Measurements from ENCODE around the gene ANGPTL8. TPM values are rescaled to one million over a fixed set of nuclear protein-coding genes. Genes with fewer than 3 reads are reported as not detected.

ANGPTL8 gene
- total and polyA plus RNA-seq, 2 of the 13 experiments (the other 11 are each of a cell fraction or from before 2014, with no cell fraction given): 27.3 to 243 TPM

GRCh38 chr19:11197291-11198174 is 41.9 kb upstream of the ANGPTL8 start, which contains the start of gene KANK2 (continued):
- no peak for TF ChIP-seq HIVEP1 (CRISPR knock-in tag; IDR thresholded peaks at IDR 0.05)
- TF ChIP-seq XRCC5 (optimal IDR thresholded peaks at IDR 0.05; ENCODE audit: low read length): peak; percentile 50
- no peak for TF ChIP-seq ZSCAN20 (CRISPR knock-in tag; IDR thresholded peaks at IDR 0.05; ENCODE audit: borderline replicate concordance)
- no peak for TF ChIP-seq SATB2 (CRISPR knock-in tag; IDR thresholded peaks at IDR 0.05)
- TF ChIP-seq AKNA (CRISPR knock-in tag; IDR thresholded peaks at IDR 0.05; ENCODE audit: borderline replicate concordance): no peak
- 0 out of 2 replicates have a peak, but pooled peaks have one; percentile 10 for TF ChIP-seq ZNF788 (CRISPR knock-in tag; IDR thresholded peaks at IDR 0.05; ENCODE audit: borderline replicate concordance)
- peak; percentile 60 for TF ChIP-seq CTCF (CRISPR knock-in tag; IDR thresholded peaks at IDR 0.05)
- no peak for TF ChIP-seq RXRA (CRISPR knock-in tag; IDR thresholded peaks at IDR 0.05)
- no peak for TF ChIP-seq CERS6 (CRISPR knock-in tag; IDR thresholded peaks at IDR 0.05)
- TF ChIP-seq USF2 (IDR thresholded peaks at IDR 0.05; ENCODE audit: low read depth, low read length): no peak
- no peak for TF ChIP-seq USF2 (CRISPR knock-in tag; IDR thresholded peaks at IDR 0.05; ENCODE audit: borderline replicate concordance)
- no peak for TF ChIP-seq HOXD1 (CRISPR knock-in tag; IDR thresholded peaks at IDR 0.05)
- no peak for TF ChIP-seq THAP9 (CRISPR knock-in tag; IDR thresholded peaks at IDR 0.05; ENCODE audit: borderline replicate concordance)
- TF ChIP-seq SMAD9 (CRISPR knock-in tag; IDR thresholded peaks at IDR 0.05): no peak
- peak; percentile 24 for TF ChIP-seq ARNT2 (CRISPR knock-in tag; IDR thresholded peaks at IDR 0.05; ENCODE audit: low read depth)

All from HepG2 (cell line).